Breast epithelium (tissue), 4 donors: ENCODE measurements around the gene ANKRD18A. TPM values are rescaled to one million over a fixed set of nuclear protein-coding genes. Genes with fewer than 3 reads are reported as not detected.
"Not testable (repeated sequence)": the region's sequence is repeated elsewhere in the genome, so short reads cannot be mapped to it uniquely, and the experiment has no call there.

ENCODE experiments used
- DNase-seq, 2 donors: peaks; one replicate each; pipeline ENCODE4 v3.0.0-alpha.2; 2019; ENCODE audit warnings: low spot score in 2 of 2
- H3K27ac ChIP-seq, 2 donors: fragments of 200-600 bp; sonication (generic) in 1 of 2; one replicate each; pipeline ENCODE4 v1.5.1; 2016 to 2019; ENCODE audit warnings: mild to moderate bottlenecking in 1 of 2
- H3K27me3 ChIP-seq, 2 donors: fragments of 200-600 bp; sonication (generic) in 1 of 2; one replicate each; pipeline versions ENCODE4 v1.5.1 to v1.6.0; 2017 to 2019; ENCODE audit warnings: control low read depth in 1 of 2, mild to moderate bottlenecking in 1 of 2
- H3K36me3 ChIP-seq: fragments of 200-600 bp; one replicate; pipeline ENCODE4 v1.5.1; 2019
- H3K4me1 ChIP-seq, 2 donors: fragments of 200-600 bp; sonication (generic); one replicate each; pipeline ENCODE4 v1.5.1; 2016 to 2019; ENCODE audit warnings: control low read depth in 1 of 2
- H3K4me3 ChIP-seq, 3 donors: fragments of 200-600 bp; sonication (generic); 1 replicate in 2 of 3; 2 replicates in 1 of 3; pipeline ENCODE4 v1.5.1; 2016 to 2019; ENCODE audit warnings: mild to moderate bottlenecking in 3 of 3, moderate library complexity in 2 of 3
- H3K9me3 ChIP-seq, 2 donors: fragments of 200-600 bp; sonication (generic) in 1 of 2; one replicate each; pipeline ENCODE4 v1.5.1; 2016 to 2019; ENCODE audit warnings: control low read depth in 1 of 2
- POLR2A ChIP-seq: fragments of 450-650 bp; IDR thresholded peaks from one replicate; pipeline ENCODE4 v1.6.1; 2016; ENCODE audit warnings: antibody characterized with exemption, mild to moderate bottlenecking, moderate library complexity
- POLR2AphosphoS5 ChIP-seq, 3 donors: sonication (generic); formaldehyde crosslinking; IDR thresholded peaks; one replicate each; pipeline ENCODE4 v1.6.1; 2017; ENCODE audit warnings: antibody characterized with exemption in 3 of 3
- intact Hi-C: fragments of 100-400 bp; cut with DNase I; formaldehyde crosslinking; loops from one replicate; pipeline ENCODE4 v1.15.1; 2023; ENCODE audit warnings: low total_unique reads
- total RNA-seq, 3 donors: library from RNA; depleted of rRNA; stranded (reverse); fragments of >200 nt; gene quantifications; one replicate each; pipeline ENCODE4 v1.1.0, GENCODE V29; 2016
- TF ChIP-seq, protein P1 (sequence below), 3 donors: fragments of 450-650 bp; IDR thresholded peaks; one replicate each; pipeline ENCODE4 v1.5.1; 2016 to 2017; ENCODE audit warnings: antibody characterized with exemption in 3 of 3, mild to moderate bottlenecking in 3 of 3, moderate library complexity in 3 of 3

The ANKRD18A gene
- total RNA-seq, 3 donors from 2014 or later = 4.3 to 5.0 TPM; not detected in 1

DNA sequence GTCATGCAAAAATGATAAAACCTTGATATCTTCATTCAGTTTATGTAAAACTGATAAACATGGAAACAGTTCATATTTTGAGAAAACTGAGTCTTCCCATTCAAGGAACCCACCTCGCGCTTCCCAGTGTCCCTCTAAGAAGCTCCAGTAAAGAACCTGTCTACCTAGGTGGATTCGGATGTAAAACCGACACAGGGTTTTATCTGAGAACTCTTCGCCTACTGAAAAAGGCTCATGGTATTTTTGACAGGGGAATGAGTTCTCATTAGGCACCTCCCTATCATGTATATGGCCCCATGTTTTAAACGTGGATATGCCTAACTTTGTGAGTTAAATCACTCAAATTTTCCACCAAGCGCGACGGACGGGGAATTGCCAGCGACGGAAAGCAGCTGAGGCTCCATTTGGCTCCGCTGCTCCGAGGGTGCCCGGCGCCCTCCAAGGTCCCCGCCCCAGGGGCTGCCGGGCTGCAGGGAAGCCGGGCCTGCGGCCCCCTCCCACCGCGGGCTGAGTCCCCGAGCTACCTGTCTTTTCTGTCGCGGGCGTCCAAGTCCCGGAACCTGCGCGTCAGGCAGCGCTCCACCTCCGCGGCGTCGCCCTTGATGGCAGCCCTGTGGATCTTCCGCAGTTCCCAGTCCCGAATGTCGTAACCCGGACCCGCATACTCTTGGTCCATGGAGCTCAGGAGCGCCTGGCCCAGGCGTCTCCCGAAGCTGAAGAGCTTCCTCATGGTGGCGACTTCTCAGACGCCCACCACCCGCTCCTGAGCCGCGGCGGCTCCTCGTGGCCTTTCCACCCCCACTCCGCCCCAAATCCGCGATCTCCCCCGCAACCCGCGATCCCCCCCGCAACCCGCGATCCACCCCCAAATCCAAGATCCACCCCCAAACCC is 594 bp downstream of the ANKRD18A start:
- no peak for DNase-seq
- H3K27me3 ChIP-seq = peaks cover 0 to 6% of the 10 kb centered on the region in 2 donors
- intact Hi-C loops = no loop called here

DNA sequence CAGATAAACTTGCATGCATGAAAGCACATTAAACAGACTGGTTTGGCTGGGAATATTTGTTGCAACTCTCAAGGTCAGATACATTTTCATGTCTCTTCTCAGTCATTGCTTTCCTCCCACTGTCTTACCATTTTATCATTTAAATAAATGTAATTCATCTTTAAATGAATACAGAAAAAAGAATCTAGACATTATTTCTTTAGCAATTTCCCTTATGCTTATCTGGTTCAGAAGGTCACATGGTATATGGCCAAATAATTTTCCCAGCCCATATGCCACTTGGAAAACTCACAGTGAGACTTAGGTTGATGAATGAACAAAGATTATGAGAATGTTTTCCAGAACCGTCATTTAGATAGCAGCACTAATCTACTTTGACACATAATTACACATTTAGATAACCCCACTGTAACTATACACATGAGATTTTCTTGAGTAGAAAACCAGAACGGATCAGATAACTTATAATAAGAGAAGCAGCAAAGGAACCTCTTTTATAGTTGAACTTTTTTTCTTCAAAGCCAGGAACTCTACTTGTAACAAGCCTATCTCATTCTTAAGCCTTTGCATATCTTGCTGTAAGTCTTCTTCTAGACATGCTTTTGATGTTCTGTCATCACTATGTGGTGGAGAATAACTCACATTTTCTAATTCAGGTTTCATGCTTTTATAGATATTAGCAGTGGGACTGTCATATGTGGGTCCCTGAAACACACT is 22.2 kb downstream of the ANKRD18A start:
- intact Hi-C loops, H3K4me3 ChIP-seq, H3K4me1 ChIP-seq, H3K27ac ChIP-seq, H3K9me3 ChIP-seq, H3K36me3 ChIP-seq, DNase-seq, H3K27me3 ChIP-seq: not testable (repeated sequence)

More for the DNA sequence above, 594 bp downstream of the ANKRD18A start:
- Histone ChIP-seq H3K9me3 (no peaks in the 10 kb centered on the region), H3K4me3 (peak overlapping the region; percentile 14 to 72 (median 61)), H3K4me1 (no peaks in the 10 kb centered on the region), H3K36me3 (no peaks in the 10 kb centered on the region), H3K27ac (peak overlapping the region; percentile 60 to 73)
- TF ChIP-seq POLR2AphosphoS5 (IDR thresholded peaks at IDR 0.05) (no peak), POLR2A (no peak)
- TF ChIP-seq, protein P1, sequence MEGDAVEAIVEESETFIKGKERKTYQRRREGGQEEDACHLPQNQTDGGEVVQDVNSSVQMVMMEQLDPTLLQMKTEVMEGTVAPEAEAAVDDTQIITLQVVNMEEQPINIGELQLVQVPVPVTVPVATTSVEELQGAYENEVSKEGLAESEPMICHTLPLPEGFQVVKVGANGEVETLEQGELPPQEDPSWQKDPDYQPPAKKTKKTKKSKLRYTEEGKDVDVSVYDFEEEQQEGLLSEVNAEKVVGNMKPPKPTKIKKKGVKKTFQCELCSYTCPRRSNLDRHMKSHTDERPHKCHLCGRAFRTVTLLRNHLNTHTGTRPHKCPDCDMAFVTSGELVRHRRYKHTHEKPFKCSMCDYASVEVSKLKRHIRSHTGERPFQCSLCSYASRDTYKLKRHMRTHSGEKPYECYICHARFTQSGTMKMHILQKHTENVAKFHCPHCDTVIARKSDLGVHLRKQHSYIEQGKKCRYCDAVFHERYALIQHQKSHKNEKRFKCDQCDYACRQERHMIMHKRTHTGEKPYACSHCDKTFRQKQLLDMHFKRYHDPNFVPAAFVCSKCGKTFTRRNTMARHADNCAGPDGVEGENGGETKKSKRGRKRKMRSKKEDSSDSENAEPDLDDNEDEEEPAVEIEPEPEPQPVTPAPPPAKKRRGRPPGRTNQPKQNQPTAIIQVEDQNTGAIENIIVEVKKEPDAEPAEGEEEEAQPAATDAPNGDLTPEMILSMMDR (IDR thresholded peaks at IDR 0.05) = no peak

DNA sequence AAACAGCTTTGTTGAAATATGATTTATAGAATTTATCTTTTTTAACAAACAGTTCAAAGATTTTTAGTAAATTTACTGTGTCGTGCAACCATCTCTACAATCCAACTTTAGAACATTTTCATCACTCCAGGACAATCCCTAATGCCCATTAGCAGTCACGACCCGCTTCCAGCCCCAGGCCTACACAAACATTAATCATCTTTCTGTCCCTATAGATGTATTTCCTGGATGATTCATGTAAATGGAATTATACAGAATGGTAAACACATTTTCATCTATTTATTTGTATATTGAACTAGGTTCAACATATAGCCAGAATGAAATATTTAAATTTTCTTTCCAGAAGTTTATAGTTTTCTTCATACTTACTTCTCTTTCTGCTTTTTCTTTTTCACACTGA is 25.3 kb downstream of the ANKRD18A start:
- H3K9me3 ChIP-seq, H3K27ac ChIP-seq: not testable (repeated sequence)

DNA sequence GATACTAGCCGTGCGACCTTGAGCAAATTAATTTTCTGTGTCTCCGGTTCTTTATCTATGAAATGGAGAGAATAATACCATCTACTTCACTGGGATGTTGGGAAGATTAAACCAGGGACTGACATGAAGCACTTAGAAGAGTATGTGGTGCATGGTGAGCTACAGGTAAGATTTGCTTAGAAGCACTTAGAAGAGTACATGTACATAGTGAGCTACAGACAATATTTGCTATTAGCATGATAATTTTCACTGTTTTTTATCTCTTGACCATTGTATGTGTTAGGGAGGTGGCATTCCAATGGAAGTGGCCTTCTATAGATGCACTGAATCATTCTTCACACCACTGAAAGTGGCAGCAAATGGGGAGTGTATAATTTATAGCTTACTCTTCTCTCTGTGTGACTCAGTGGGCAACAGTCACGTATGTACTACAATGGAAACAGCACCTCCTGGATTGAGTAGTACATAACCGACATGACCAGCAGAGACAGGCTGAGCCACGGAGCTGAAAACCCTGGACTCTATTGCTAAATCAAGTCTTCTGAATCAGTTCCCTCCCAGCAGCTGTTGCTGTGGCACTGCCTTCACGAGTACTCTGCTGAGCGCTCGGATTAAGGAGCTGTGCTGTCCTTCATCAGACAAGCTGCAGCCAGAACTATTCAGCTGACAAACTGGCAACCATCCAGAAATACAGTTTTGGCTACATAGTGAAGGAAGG is 28.9 kb downstream of the ANKRD18A start:
- not testable (repeated sequence) for DNase-seq

More for the DNA sequence above, 25.3 kb downstream of the ANKRD18A start:
- H3K36me3 ChIP-seq, H3K4me3 ChIP-seq, H3K4me1 ChIP-seq, DNase-seq, H3K27me3 ChIP-seq, intact Hi-C loops: not testable (repeated sequence)

DNA sequence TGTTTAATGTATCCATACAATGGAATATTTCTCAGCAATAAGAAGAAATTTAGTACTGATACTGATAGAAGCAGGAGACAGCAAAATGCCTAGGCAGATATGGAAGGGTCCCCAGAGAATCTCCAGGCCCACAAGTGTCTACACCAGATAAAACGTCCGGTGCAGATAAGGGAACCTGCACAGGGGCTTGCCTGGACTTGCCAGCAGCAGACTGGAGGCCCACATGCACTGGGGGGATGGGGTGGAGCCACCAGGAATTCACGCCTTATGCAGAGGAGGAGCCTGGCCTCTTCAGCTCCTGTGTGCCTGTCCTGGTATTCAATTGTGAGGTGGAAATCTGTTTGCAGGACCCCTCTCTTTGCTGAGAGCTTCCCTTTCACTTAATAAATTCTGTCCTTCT is 36.6 kb downstream of the ANKRD18A start:
- intact Hi-C loops, H3K9me3 ChIP-seq, H3K4me3 ChIP-seq, DNase-seq, H3K27me3 ChIP-seq, H3K36me3 ChIP-seq, H3K4me1 ChIP-seq, H3K27ac ChIP-seq: not testable (repeated sequence)

More for the DNA sequence above, 28.9 kb downstream of the ANKRD18A start:
- H3K4me1 ChIP-seq, H3K4me3 ChIP-seq, H3K27ac ChIP-seq, H3K9me3 ChIP-seq, H3K36me3 ChIP-seq, intact Hi-C loops, H3K27me3 ChIP-seq: not testable (repeated sequence)

DNA sequence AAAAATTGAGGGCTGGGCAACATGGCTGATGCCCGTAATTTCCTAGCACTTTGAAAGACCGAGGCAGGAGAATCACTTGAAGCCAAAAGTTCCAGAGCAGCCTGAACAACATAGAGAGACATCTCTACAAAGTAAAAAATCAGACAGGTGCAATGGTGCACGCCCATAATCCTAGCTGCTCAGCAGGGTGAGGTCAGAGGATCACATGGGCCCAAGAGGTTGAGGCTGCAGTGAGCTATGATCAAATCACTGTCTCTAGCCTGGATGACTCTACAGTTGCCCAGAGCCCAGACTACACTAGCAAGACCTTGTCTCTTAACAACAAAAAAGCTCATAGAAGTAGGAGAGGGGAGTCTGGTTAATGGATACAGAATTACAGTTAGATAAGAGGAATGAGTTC is 40.3 kb downstream of the ANKRD18A start:
- DNase-seq, intact Hi-C loops, H3K27me3 ChIP-seq, H3K27ac ChIP-seq, H3K4me3 ChIP-seq, H3K36me3 ChIP-seq, H3K4me1 ChIP-seq, H3K9me3 ChIP-seq: not testable (repeated sequence)

DNA sequence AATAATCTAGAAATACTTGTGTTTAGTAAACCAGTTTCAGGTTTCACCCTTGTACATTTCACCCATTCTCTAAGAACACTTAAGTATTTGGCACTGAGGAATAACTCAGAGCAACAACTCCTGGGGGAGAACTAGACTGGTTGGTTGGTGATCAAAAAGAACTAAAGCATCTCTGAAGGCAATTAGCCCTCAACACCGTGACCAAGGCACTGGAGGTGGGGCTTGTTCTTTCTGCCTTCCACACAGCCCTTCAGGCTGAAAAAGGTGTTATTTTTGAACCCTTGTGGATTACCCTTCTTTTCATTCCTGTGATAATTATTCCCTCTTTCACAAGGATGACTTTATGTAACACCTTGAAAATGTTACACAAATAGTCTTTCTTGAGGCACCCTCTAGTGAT is 44.2 kb downstream of the ANKRD18A start:
- H3K36me3 ChIP-seq, H3K4me3 ChIP-seq, H3K27ac ChIP-seq, H3K4me1 ChIP-seq, H3K9me3 ChIP-seq, DNase-seq, H3K27me3 ChIP-seq, intact Hi-C loops: not testable (repeated sequence)

DNA sequence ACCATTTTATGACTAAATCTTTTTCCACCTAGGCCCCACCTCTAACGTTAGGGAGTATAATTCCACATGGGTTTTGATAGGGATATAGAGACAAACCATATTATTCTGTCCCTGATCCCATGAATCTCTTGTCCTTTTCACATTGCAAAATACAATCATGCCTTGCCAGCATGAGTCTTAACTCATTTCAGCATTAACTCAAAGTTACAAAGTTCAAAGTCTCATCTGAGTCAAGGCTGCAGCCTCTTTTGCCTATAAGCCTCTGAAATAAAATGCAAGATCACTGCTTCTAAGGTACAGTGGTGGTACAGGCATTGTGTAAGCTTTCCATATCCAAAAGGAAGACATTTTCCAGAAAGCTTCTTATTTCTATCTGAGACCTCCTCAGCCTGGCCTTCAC is 54.3 kb downstream of the ANKRD18A start:
- H3K4me1 ChIP-seq, intact Hi-C loops, H3K36me3 ChIP-seq, H3K27ac ChIP-seq, H3K9me3 ChIP-seq, DNase-seq, H3K27me3 ChIP-seq, H3K4me3 ChIP-seq: not testable (repeated sequence)

DNA sequence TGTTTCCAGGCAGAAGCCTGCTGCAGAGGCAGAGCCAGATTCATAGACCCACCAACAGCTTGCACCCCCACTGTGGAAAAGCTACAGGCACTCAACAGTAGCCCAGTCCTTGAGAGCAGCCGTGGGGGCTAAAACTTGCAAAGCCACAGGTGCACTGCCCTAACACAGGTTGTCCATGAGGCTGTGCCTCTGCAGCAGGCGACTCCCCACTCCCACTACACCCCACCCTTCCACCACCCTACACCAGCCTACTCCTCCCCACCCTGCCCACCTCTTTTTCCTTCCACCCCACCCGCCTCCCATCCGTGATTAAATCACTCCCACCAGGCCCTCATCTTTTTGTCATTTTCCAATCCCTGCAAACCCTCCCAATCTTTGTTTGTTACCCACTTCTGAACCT is 55.2 kb downstream of the ANKRD18A start:
- H3K4me1 ChIP-seq, H3K9me3 ChIP-seq, H3K27ac ChIP-seq, intact Hi-C loops, H3K27me3 ChIP-seq, H3K4me3 ChIP-seq, DNase-seq, H3K36me3 ChIP-seq: not testable (repeated sequence)

DNA sequence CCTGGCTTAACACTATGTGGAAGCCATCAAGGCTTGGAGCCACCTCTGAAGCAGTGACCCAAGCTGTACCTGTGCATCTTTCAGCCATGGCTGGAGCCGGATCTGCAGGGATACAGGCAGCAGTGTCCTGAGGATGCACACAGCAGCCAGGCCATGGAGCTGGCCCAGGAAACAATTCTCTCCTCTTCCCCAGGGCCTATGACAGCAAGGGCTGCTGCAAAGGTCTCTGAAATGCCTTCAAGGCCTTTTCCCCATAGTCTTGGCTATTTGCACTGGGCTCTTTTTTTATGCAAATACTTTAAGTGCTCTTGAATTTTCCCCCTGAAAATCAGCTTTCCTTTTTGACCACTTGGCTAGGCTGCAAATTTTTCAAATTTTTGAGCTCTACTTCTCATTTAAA is 56.5 kb downstream of the ANKRD18A start:
- DNase-seq, intact Hi-C loops, H3K4me3 ChIP-seq, H3K9me3 ChIP-seq, H3K4me1 ChIP-seq, H3K36me3 ChIP-seq, H3K27ac ChIP-seq, H3K27me3 ChIP-seq: not testable (repeated sequence)

DNA sequence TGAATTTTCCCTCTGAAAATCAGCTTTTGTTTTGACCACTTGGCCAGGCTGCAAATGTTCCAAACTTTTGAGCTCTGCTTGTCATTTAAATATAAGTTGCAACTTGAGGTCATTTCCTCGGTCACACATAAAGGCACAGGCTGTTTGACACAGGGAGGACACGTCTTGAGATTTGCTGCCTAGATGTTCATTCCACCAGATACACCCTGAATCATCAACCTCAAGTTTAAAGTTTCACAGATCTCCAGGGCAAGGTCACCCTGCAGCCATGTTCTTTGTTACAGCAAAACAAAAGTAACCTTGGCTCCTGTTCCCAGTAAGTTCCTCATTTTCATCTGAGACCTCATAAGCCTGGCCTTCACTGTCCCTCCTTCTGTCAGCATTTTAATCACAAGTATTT is 59.3 kb downstream of the ANKRD18A start:
- H3K27me3 ChIP-seq, H3K36me3 ChIP-seq, H3K4me3 ChIP-seq, H3K27ac ChIP-seq, DNase-seq, H3K4me1 ChIP-seq, H3K9me3 ChIP-seq, intact Hi-C loops: not testable (repeated sequence)

DNA sequence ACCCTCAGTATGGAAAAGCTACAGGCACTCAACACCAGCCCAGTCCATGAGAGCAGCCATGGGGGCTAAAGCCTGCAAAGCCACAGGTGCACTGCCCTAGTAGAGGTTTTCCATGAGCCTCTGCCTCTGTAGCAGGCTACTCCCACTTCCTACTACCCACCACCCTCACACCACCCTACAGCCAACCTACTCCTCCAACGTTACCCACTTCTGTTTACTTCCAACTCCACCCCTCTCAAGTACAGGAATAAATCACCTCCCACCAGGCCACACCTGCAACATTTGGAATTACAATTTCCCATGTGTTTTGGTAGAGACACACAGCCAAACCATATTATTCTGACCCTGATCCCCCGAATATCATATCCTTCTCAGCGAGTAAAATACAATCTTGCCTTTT is 61.2 kb downstream of the ANKRD18A start:
- DNase-seq, H3K27me3 ChIP-seq, H3K36me3 ChIP-seq, H3K4me3 ChIP-seq, H3K4me1 ChIP-seq, intact Hi-C loops, H3K27ac ChIP-seq, H3K9me3 ChIP-seq: not testable (repeated sequence)
